ENCODE measurements around the gene SOWAHC.
A peak's percentile ranks its signal among the peaks of the same experiment; 100 is the strongest.
"Not testable (repeated sequence)": the region's sequence is repeated elsewhere in the genome, so short reads cannot be mapped to it uniquely, and the experiment has no call there.

SOWAHC gene, protein sequence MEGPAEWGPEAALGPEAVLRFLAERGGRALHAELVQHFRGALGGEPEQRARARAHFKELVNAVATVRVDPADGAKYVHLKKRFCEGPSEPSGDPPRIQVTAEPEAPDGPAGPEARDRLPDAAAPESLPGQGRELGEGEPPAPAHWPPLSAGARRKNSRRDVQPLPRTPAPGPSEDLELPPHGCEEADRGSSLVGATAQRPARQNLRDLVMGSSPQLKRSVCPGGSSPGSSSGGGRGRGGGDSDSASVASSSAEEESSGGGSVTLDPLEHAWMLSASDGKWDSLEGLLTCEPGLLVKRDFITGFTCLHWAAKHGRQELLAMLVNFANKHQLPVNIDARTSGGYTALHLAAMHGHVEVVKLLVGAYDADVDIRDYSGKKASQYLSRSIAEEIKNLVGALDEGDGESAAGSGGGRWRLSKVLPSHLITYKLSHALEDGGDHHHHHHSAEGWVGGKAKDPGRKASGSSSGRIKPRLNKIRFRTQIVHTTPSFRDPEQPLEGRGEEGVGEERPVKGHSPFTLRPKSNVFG

DNA sequence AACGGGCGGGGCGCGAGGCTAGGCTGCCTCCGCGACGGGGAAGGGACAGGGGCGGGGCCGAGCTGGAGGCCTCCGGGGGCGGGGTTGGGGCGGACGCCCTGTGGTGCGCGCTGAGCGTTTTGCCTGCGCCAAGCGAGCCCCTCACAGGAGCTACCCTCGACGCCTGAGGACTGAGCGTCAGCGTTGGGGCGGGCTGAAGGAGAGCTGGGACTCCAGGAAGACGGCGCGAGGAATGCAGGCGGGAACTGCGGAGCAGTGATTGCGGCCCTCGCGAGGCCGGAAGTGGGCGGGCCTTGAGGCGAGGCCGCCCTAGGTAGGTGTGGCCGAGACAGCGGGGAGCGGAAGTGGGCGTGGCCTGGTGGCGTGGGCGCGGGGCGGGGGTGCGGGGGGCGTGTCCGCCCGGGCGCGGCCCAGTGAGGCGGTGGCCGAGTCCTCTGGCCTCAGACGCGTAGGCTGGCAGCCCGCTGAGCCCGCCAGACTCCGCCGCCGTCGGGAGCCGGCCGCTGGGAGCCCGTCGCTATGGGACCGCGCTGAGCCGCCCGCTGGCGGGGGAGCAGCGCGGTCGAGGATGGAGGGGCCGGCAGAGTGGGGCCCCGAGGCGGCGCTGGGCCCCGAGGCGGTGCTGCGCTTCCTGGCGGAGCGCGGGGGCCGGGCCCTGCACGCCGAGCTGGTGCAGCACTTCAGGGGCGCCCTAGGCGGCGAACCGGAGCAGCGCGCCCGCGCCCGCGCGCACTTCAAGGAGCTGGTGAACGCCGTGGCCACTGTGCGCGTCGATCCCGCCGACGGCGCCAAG lies at the start of gene SOWAHC, which contains the start of gene SEPTIN10:
TSS of gene SOWAHC (plus strand) at position 443 of the 793 bp plus-strand sequence. CDS start at position 569, 126 bp downstream.
TSS of gene SEPTIN10 (minus strand) at position 45 of the 793 bp plus-strand sequence. CDS start 139 bp downstream, outside the sequence.
- peak; percentile 99 for DNase-seq

DNA sequence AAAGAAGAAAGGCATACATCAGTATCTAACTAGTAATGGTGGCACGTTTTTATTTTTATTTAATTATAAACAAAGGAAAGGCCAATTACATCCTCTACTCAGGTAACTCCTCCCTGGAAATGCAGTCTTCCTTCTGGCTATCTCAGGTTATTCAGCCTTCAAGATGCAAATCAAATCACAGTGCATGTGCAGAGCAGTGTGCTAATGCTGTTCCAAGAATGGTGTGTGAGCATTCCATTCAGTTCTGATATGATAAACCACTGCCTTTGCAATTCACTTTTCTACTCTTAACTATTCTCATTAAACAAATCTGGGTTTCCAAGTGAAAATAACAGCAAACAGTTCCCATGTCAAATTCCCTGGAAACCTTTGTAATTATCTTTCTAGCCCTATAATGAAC lies 38.8 kb upstream of the SOWAHC start:
- no peak for DNase-seq

DNA sequence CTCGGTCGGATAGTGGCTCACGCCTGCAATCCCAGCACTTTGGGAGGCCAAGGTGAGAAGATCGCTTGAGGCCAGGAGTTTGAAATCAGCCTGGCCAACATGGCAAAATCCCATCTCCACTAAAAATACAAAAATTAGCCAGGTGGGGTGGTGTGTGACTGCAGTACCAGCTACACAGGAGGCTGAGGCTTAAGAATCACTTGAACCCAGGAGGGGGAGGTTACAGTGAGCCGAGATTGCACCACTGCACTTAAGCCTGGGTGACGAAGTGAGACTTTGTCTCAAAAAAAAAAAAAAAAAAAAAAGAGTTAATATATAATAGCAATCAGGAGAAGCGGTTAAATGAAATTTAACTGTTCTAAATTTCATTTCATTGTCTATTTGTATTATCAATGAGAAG lies 36.5 kb upstream of the SOWAHC start:
- DNase-seq = not testable (repeated sequence)

DNA sequence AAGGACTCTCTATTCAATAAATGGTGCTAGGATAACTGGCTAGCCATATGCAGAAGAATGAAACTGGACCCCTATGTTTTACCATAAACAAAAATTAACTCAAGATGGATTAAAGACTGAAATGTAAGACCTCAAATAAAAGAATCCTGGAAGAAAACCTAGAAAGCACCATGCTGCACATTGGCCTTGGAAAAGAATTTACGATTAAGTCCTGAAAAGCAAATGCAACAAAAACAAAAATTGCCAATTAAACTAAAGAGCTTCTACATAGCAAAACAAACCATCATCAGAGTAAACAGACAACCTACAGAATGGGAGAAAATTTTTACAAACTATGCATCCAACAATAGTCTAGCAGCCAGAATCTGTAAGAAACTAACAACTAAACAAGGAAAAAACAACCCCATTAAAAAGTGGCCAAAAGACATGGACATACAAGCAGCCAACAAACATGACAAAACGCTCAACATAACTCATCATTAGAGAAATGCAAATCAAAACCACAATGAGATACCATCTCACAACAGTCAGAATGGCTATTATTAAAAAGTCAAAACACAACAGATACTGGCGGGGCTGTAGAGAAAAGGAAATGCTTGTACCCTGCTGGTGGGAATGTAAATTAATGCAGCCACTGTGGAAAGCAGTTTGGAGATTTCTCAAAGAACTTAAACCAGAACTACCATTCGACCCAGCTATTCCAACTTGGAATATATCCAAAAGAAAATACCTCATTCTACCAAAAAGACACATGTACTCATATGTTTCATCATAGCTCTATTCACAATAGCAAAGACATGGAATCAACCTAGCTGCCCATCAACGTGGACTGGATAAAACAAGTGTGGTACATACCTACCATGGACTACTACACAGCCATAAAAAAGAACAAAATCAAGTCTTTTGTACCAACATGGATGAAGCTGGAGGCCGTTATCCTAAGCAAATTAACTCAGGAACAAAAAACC lies 31.0 kb upstream of the SOWAHC start:
- DNase-seq = no peak

DNA sequence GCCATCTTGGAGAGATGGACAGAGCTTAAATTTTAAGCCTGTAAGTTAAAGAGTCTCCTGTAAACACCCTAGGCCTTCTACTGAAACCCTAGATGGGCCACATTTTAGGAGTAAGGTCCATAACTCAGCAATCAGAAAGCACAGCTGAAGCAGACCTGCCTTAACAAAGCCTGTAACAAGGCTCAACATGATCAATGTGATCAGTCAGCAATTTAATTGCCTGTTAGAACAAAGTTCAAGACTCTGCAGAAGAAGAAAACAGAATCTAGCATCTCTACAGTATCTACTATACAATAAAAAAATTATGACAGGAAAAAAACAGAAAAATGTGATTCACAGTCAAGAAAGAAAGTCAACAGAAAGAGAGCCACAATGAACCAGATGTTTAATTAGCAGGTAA lies 27.5 kb upstream of the SOWAHC start:
- no peak for DNase-seq

DNA sequence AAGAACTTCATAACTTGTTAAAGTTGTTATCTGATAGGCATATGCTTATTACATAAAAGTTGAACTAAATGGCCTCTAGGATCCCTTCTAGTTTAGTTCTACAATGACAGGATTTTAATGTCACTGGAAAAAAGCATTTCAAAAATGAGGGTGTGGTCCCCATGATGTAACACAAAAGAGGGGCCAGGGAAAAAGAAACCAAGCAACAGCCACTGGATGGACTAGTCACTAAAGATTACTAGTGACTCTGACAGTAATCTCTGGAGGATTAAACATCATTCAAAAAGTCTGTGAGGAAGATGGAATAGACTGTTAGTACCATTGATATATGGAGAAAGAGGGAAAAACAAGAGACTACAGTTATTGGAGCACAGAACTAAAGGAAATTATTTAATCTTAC lies 23.0 kb upstream of the SOWAHC start:
- no peak for DNase-seq

DNA sequence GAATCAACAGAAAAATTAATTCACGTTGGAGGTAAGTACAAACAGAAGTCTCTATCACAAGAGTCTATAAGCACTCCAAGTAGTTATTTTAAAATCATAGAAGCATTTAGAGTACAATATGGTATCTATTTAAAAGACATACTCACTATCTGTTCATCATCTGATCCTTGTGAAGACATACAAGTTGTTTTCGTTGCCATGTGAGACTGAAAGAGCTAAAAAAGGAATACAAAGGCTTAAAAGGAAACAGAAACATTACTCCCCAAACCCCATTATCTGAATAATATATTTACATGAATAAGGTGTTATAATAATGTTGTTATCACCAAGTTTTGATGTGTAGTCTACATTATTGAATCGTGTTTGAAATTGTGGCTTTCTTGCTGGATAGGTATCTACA lies 21.3 kb upstream of the SOWAHC start:
- no peak for DNase-seq

DNA sequence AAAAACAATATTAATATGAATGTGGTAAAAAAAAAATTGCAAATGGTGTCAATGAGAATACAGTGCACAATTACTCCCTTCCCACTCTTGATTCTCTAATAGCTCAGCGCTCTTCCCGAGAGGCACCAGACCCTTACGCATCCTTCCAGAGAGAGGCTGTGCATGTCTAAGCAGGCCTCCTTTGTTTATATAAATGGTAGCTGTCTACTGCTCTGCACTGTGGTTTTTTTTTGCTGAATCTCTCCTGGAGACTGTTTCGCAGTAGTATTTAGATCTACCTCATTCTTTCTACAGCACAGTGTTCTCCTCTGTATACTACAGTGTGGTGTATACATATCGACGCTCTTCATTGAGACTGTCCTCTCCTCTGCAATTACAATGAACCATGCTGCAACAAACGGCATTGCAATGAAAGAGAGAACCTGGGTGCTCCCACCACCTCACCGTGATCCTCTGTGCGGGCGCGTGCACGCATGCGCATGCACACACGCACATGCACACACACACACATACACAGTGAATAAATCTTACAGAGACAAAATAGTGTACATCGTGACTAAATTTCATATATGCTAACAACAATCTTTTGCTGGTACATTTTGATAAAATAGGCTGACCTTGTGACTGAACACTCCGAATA lies 19.8 kb upstream of the SOWAHC start:
- no peak for DNase-seq

DNA sequence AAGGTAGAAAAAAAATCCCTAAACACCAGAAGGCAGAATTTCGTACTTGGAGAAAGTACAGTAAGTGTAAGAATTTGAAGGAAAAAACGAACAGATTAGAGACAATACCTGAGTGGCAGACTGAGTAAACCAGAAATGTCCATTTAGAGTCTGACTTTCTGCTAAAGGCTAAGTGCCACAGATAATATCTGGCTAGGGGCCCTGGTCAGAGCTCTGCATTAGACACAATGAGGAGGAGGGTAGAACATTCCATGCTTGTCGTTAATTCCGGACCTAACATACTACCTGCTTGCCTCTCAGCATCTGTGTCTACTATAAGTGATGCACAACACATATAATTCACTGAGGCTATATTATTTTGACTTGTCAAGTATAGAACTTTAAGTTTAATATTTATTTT lies 18.5 kb upstream of the SOWAHC start:
- no peak for DNase-seq

DNA sequence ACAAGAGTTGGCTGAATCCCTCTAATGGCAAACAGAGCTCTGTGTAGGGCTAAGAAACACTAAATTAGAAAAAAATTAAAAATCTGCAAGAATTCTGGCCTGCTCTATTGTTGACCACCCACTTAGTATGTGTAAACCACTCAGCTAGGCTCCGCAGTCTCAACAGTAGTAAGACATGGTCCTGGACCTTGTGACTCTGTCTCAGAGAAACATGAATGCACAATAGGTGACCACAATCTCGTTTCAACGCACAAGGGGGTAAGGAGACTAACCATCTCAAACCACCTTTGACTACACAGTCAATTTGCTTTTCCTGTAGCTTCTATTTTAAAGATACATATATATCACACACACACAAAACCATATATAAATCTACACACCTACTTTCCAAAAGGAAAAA lies 16.9 kb upstream of the SOWAHC start:
- DNase-seq = no peak

DNA sequence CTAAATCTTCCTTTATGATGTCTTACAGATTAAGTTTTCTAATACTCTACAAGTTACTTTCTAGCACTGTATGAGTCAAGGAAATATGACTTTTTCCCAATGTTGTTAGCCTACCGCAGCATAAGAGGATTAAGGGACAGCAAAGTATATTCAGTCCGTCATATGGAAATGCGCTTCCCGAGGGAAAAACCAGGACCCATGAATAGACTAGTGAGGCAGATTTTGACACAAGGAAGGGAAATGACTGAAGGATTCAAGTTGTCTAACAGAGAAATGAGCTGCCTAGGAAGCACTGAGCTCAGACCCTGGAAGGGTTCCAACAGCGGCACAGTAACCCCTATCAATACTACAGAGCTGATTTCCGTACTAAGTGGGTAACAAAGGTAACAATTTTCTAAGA lies 12.4 kb upstream of the SOWAHC start:
- no peak for DNase-seq

DNA sequence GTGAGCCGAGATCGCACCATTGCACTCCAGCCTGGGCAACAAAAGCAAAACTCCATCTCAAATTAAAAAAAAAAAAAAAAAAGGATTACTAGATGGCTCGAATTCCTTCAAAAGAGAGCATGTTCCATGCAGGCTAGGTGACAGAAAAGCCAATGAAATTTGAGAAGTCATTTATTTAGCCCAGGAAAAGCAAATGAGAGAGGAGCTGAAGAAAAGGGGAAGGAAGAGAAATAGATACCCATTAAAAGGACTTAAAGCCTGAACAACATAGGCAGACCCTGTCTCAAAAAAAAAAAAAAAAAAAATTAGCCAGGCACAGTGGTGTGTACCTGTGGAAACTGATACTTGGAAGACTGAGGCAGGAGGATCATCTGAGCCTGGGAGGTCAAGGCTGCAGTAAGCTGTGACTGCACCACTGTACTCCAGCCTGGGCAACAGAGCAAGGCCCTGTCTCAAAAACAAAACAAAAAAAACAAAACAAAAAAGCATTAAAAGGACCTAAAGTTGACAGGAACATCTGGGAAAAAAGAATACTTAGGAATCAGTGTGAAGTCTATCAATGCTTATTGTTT lies 11.5 kb upstream of the SOWAHC start:
- DNase-seq = no peak

DNA sequence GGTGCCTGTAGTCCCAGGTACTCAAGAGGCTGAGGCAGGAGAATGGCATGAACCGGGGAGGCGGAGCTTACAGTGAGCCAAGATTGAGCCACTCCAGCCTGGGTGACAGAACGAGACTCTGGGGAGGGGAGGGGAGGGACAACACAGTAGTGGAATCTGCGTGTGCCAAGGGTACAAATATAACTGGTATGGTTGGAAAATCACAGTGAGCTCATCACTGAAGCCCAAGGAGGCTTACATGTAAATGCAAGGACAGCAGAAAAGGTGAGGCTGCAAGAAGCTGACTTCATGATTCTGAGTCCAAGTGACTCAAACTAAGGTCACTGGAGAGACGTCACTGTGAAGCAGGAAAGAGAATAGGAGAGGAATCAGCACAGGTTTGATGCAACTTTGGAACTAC lies 9.6 kb upstream of the SOWAHC start:
- DNase-seq = no peak

DNA sequence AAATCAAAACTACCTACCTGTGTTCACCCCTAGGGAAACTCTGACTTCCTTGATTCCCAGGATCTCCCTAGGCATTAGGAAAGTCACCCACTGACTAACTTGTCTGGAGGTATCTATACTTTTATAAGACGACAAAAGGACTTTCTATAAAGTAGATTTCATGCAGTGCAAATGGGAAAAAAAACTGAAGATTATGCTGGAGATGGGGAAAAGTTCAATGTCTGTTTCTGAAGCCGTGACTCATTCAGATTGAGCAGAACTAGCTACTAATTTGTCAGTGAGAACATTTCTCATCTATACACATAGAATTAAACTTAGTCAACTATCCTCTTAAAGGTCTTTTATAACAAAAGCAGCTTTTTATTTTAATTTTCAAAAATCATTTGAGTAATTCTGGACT lies 6.4 kb upstream of the SOWAHC start:
- no peak for DNase-seq

DNA sequence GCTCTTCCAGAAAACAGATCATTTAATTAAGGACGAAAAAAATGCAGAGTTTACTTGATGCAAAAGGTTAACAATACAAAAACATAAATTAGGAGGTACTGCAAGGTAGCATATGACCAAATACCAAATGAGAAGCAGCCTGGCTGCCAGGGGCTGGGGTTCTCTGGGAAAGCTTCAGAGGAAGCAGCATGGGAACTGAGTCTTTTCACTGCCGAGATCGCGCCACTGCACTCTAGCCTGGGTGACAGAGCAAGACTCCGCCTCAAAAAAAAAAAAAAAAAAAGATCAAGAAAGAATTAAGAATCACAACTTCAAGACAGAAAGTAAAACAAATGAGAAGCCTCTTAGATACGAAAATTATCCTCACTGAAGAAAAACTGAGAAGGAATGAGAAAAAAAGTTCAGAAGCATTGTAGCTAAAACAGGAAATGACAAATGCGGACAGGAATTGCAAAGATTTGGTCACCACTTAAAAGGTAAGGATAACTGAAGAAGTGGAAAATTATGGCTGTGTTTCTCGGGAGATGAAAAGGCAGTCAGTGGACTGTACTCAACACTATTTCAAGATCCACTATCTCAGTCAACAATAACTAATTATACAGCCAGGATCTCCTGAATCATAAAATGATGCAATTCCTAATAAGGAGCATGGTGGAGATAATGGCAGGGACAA lies 4.7 kb upstream of the SOWAHC start:
- DNase-seq = no peak

DNA sequence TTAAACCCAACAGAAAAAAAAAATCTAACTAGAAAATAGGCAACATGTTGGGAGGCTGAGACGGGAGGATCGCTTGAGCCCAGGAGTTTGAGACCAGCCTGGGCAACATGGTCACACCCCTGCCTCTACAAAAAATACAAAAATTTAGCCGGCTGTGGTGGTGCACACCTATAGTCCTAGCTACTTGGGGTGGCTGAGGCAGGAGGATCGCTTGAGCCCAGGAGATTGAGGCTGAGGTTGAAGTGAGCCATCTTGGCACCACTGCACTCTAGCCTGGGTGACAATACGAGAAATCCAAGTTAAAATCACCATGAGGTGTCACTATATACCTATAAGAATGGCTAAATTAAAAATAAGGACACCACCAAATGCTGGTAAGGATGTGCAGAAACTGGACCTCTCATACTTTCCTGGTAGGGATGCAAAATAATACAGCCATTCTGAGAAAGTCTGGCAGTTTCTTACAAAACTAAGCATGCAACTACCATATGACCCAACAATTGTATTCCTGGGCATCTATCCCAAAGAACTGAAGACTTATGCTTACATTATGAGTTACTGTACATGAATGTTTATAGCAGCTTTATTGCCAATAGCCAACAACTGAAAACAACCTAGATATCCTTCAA lies 2.6 kb upstream of the SOWAHC start:
- DNase-seq = no peak

DNA sequence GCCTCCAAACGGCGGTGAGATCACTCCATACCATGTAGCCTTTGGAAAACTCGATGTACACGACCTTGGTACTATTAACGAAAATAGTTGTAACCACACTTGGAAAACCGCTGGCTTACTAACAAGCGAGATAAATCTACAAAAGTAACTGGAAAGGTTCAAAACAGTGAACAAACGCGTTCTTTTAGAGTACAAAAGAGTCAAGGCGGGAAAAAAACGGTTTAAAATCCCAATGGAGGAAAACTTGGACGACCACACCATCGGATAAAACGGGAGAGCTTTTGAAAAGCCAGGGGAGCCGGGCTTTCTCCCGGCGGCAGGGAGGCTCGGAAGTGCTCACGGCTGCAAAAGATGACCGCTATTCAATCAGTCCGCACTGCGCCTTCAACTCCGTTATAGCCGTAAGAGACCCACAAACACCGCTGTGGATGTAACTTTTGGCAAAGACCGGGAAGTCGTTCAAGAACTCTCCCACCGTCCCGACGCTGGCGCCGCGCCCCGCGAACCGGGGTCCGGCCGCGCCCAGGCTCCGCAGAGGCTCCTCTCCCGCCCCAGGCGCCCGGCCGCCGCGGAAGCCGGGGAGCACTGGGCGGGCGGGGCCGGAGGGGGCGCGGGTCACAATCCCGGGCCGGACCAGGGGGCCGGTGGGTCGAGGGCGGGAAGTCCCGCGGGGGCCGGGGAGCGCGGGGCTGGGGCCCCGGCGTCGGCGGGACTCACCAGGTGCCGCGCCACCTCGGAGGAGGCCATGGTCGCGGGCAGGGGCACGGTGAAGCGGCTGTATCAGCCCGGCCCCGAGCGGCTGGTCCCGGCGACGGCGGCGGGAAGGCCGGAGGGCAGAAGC lies 863 bp upstream of the SOWAHC start:
- peak; percentile 21 for DNase-seq

DNA sequence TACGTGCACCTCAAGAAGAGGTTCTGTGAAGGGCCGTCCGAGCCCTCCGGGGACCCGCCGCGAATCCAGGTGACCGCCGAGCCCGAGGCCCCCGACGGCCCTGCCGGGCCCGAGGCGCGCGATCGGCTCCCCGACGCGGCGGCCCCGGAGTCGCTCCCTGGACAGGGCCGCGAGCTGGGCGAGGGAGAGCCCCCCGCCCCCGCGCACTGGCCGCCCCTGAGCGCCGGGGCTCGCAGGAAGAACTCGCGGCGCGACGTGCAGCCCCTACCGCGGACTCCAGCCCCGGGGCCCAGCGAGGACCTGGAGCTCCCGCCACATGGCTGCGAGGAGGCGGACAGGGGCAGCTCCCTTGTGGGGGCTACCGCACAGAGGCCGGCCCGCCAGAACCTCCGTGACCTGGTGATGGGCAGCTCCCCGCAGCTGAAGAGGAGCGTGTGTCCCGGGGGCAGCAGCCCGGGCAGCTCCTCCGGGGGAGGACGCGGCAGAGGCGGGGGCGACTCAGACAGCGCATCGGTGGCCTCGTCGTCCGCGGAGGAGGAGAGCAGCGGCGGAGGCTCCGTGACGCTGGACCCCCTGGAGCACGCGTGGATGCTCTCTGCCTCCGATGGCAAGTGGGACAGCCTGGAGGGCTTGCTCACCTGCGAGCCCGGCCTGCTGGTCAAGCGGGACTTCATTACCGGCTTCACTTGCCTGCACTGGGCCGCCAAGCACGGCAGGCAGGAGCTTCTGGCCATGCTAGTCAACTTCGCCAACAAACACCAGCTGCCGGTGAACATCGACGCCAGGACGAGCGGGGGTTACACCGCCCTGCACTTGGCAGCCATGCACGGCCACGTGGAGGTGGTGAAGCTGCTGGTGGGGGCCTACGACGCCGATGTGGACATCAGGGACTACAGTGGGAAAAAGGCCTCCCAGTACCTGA lies 812 bp downstream of the SOWAHC start:
- no peak for DNase-seq

Data from DMS 273 treated with DMSO at 0.1 percent for 48 hours (cell line).